Spleen (tissue), 7 donors: ENCODE results near the gene AHNAK.

Experiments
- POLR2A ChIP-seq, 3 donors: fragments of 450-650 bp; IDR thresholded peaks; one replicate each; pipeline ENCODE4 v1.5.1; 2017; ENCODE audit warnings: antibody characterized with exemption in 3 of 3, mild to moderate bottlenecking in 1 of 3
- POLR2AphosphoS5 ChIP-seq, 3 donors: sonication (generic); formaldehyde crosslinking; IDR thresholded peaks; one replicate each; pipeline ENCODE4 v1.5.1; 2017; ENCODE audit warnings: antibody characterized with exemption in 3 of 3
- TF ChIP-seq, protein P1 (sequence below), 11 experiments: fragments of 200-600 bp in 7 of 11; fragments of 450-650 bp in 4 of 11; sonication (generic) in 4 of 11; IDR thresholded peaks in 8 of 11; conservative IDR thresholded peaks in 3 of 11; 1 replicate in 7 of 11; 2 replicates in 4 of 11; pipeline versions ENCODE4 v1.4.0 to v1.8.0; 2016 to 2021; ENCODE audit warnings: antibody characterized with exemption in 11 of 11, inconsistent platforms in 4 of 11, mild to moderate bottlenecking in 1 of 11
- donor health status: DM: no; HTN: no; CAD: no; lungs with moderate emphysema.
- donor health status: DM: no; HTN: no; CAD: no.
- donor health status: DM: no; HTN: no; CAD: no.

DNA sequence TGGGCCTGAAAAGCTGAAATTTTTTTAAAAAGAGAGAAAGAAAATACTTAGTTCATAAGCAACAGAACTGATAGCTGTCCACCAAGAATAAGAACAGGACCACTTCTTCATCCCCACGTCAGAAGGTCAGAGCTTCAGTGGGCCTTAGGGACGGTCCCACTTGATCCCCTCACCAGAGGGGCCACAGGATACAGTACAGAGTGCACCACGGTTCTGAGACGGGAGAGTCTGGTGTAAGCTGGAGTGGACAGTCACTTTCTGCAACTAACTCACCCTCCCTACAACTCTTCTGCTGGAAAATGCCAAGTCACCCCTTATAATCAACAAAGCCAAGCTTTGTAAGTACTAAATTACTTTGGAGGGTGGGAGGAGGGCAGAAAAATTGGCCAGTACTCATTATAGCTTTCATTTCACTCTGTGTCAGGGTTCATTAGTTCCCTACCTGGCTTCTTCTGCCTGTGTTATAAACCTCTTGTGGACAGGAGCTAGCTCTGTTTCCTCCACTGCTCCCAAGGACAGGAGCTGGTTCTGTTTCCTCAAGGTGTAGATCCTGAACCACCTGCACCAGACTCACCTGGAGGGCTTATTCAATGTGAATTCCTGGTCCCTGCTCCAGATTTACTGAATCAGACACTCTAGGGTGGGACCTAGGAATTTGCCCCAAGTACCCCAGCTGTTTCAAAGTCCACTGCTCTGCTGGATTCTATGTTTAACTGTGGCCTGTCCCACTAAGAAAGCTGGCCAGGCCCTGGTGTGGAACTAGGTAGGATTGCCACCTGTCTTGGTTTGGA is 88.2 kb downstream of the AHNAK start:
- TF ChIP-seq, protein P1, sequence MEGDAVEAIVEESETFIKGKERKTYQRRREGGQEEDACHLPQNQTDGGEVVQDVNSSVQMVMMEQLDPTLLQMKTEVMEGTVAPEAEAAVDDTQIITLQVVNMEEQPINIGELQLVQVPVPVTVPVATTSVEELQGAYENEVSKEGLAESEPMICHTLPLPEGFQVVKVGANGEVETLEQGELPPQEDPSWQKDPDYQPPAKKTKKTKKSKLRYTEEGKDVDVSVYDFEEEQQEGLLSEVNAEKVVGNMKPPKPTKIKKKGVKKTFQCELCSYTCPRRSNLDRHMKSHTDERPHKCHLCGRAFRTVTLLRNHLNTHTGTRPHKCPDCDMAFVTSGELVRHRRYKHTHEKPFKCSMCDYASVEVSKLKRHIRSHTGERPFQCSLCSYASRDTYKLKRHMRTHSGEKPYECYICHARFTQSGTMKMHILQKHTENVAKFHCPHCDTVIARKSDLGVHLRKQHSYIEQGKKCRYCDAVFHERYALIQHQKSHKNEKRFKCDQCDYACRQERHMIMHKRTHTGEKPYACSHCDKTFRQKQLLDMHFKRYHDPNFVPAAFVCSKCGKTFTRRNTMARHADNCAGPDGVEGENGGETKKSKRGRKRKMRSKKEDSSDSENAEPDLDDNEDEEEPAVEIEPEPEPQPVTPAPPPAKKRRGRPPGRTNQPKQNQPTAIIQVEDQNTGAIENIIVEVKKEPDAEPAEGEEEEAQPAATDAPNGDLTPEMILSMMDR (IDR thresholded peaks at IDR 0.05 in 8 of 11, conservative IDR thresholded peaks at IDR 0.05 in 3 of 11), result no peak
- TF ChIP-seq POLR2A (IDR thresholded peaks at IDR 0.05), result no peak
- TF ChIP-seq POLR2AphosphoS5 (IDR thresholded peaks at IDR 0.05), result no peak
